NCI-H748 treated with DMSO at 0.1 percent for 48 hours (cell line): ENCODE data around the gene PRR15.

Experiments used
- DNase-seq: peaks from one replicate; lab custom pipeline; 2025; lab: John Stamatoyannopoulos, UW

The PRR15 gene

DNA sequence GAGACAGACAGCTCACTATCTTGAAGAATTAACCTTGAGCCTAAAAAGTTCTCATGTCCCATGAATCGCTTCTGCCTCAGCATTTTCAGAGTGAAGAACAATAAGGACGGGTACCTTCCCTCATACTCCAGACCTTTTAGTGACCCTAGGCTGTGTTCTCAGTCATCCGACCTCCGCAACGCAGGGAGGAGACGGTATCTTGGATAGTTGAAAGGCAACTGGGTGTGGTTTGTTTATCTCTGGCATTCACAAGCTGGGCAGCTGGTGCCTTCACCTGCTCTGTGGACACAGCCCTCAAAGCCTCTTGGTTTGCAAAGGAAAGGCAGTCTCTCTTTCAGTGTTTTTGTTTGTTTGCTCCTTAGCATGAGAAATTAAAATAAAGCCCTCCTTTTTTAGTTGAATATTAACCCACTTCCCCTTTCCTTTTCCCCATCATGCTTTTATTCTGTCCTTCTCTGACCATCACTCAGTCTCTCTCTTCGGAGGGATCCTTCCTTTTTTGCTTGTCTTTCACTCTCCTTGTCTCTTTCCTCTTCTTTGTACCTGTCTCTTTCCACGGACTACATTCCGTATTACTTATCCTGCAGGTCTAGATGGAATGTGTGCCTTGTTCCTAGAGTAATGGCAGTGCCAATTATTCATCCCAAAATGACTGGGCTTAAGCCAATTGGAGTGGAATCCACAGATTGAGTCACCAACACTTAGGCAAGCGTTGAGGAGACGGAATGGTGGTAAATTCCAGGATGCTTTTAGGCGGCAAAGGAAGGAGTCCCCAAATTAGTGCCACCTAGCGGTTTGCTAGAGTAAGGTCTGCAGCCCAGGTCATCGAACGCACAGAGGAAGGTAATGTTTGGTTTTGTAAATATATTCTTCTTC is 45.8 kb downstream of the PRR15 start:
- peak; percentile 89 for DNase-seq

- no peak for DNase-seq
Measured at GRCh38 chr7:29610086-29610485, 46.5 kb downstream of the PRR15 start.

DNA sequence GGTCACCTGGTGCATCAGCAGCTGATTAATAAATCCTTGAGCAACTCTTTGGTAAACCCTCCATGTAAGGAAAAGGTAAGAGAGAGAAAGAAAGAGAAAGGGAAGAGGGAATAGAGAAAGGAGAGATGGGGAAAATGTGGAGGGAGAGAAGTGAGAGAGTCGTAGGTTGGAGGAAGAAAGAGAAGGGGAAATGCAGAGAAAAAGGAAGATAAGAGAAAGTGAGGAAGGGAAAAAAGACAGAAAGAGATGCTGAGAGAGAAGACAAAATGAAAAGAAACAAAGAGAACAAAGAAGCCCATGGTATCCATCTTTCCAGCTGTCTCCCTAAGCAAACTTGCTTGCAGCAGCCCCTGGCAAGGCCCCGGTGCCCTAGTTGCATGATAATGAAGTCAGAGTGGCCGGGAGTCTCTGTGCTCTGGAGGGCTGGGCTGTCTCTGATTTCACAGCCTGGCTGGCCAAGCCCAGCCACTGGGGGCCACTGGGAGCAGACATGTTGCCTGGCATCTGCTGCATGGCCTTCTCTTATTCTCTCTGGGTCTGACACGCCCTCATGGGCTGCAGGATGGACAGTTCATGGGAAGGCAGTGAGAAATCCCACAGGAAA is 48.4 kb downstream of the PRR15 start:
- no peak for DNase-seq

DNA sequence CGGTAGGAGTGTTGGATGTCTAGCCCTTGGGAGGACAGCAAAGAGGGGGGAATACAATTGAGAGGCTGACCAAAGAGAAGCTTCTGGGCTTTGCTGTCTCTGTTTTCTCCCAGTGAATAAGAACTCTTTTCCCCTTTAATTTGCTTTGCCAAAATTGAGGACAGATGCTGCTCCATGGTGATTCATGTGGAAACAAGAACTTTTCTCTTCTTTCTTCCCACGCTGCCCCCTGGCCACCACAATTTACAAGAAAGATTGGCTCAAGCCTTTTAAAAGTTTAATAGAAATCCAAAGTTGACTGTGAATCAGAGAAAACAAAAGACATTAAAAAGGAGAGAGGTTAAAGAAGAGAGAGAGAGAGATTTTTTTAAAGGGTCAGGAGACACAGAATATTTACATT is 49.0 kb downstream of the PRR15 start:
- DNase-seq = no peak

DNA sequence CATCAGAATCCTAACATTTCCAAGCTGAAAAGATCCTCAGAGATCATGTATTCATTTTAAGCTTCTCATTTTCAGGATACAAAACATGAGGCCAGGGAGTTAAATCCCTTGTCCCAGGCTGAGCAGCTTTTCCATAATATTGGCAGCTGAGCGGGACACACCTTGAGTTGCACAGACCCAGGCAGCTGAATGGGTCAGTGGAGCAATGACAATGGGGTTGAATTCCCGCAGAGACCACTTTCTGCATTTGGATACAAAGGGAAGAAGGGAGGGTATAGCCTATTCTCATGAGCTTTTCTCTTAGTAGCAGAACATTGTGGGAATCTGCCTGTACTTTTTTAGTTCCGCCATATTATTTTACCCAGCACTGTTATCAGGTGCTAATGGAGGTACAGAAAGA is 49.5 kb downstream of the PRR15 start:
- DNase-seq = no peak

GRCh38 chr7:29614229-29614628 is 50.6 kb downstream of the PRR15 start:
- no peak for DNase-seq
